Mesendoderm (in vitro differentiated cells): ENCODE data around the gene PECR.
A peak's percentile ranks its signal among the peaks of the same experiment; 100 is the strongest.

Experiments
- DNase-seq: peaks from one replicate; pipeline ENCODE4 v3.0.0; 2013
- H2AK5ac ChIP-seq: 2 replicates; pipeline ENCODE4 v1.6.1; 2013; ENCODE audit warnings: low read length, inconsistent platforms
- H2BK120ac ChIP-seq: 2 replicates; pipeline ENCODE4 v1.6.1; 2013; ENCODE audit warnings: low read depth, mild to moderate bottlenecking, low read length, moderate library complexity, mixed read lengths
- H2BK15ac ChIP-seq: replicated peaks from 2 replicates; pipeline ENCODE4 v1.6.1; 2013; ENCODE audit warnings: low read depth, mild to moderate bottlenecking, moderate library complexity
- H2BK5ac ChIP-seq: 2 replicates; pipeline ENCODE4 v1.6.1; 2013; ENCODE audit warnings: low read length, inconsistent platforms
- H3K18ac ChIP-seq: 2 replicates; pipeline ENCODE4 v1.6.1; 2013; ENCODE audit warnings: mild to moderate bottlenecking, low read length, mixed read lengths
- H3K23ac ChIP-seq: one replicate; pipeline ENCODE4 v1.6.1; 2013; ENCODE audit warnings: low read length
- H3K27ac ChIP-seq: 2 replicates; pipeline ENCODE4 v1.5.1; 2013; ENCODE audit warnings: low read depth, mild to moderate bottlenecking, inconsistent platforms, low read length, moderate library complexity
- H3K27me3 ChIP-seq: 2 replicates; pipeline ENCODE4 v1.6.1; 2013; ENCODE audit warnings: low read length, control low read depth, mild to moderate bottlenecking, inconsistent platforms; ENCODE audit not compliant: insufficient read depth, poor library complexity
- H3K36me3 ChIP-seq: 2 replicates; pipeline ENCODE4 v1.6.1; 2013; ENCODE audit warnings: low read length, inconsistent platforms; ENCODE audit not compliant: control insufficient read depth, insufficient read depth
- H3K4ac ChIP-seq: one replicate; pipeline ENCODE4 v1.6.1; 2013; ENCODE audit warnings: low read depth, mild to moderate bottlenecking, low read length, moderate library complexity
- H3K4me1 ChIP-seq: 2 replicates; pipeline ENCODE4 v1.6.1; 2013; ENCODE audit warnings: low read depth, low read length, inconsistent platforms; ENCODE audit not compliant: control insufficient read depth
- H3K4me2 ChIP-seq: 2 replicates; pipeline ENCODE4 v1.6.1; 2013; ENCODE audit warnings: low read length
- H3K4me3 ChIP-seq: 2 replicates; pipeline ENCODE4 v1.5.1; 2013; ENCODE audit warnings: mild to moderate bottlenecking, low read length
- H3K56ac ChIP-seq: one replicate; pipeline ENCODE4 v1.6.1; 2013; ENCODE audit warnings: low read length
- H3K79me1 ChIP-seq: 2 replicates; pipeline ENCODE4 v1.6.1; 2013; ENCODE audit warnings: low read length, inconsistent platforms
- H3K79me2 ChIP-seq: 2 replicates; pipeline ENCODE4 v1.6.1; 2013; ENCODE audit warnings: mild to moderate bottlenecking, low read length; ENCODE audit not compliant: control insufficient read depth, insufficient read depth
- H3K9ac ChIP-seq: 2 replicates; pipeline ENCODE4 v1.6.1; 2013; ENCODE audit warnings: low read length, inconsistent platforms
- H4K5ac ChIP-seq: one replicate; pipeline ENCODE4 v1.6.1; 2013; ENCODE audit warnings: low read length
- H4K8ac ChIP-seq: one replicate; pipeline ENCODE4 v1.6.1; 2013; ENCODE audit warnings: low read depth, mild to moderate bottlenecking, control low read depth, low read length, moderate library complexity
- WGBS: extraction: QIAGEN DNeasy Blood & Tissue Kit; methylation state at CpG from one replicate; pipeline ENCODE4 v1.1.7; 2013; ENCODE audit warnings: low lambda C conversion rate, missing lambda C conversion rate; ENCODE audit not compliant: insufficient coverage; ENCODE audit errors: extremely low coverage; 5-methylcytosine and 5-hydroxymethylcytosine counted together

PECR gene

DNA sequence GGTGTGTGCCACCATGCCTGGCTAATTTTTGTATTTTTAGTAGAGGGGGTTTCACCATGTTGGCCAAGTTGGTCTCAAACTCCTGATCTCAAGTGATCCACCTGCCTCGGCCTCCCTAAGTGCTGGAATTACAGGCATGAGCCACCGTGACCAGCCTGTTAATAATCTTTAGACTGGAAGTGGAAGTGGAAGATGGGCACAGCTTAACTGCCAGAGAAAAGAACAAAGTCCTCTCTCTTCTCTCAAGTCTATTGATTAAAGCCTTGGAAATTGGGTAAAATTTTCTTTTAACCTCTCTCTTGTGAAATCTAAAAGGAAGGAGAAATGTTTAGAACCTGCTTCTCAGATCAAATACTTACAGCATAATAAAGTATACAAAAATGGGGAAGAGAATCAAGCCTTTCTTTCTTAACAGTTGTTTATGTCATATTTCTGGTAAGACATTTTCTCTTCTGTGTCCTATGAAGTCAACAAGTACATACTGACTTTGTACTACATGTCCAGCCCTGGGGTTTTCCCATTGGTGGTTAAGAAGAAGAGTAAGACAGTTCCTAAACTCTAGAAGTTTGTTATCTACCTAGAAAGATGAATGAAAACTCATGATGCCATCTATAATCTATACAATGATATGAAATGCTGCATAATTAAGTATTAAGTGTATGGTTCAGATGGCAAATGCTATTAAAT lies 4.7 kb upstream of the PECR start:
- no peak overlapping the region for H3K4me2 ChIP-seq
- H3K36me3 ChIP-seq: no peaks in the 10 kb centered on the region
- no peak overlapping the region for H4K8ac ChIP-seq
- H3K79me1 ChIP-seq: no peaks in the 10 kb centered on the region
- no peak overlapping the region for H3K27ac ChIP-seq
- no peak overlapping the region for H2BK120ac ChIP-seq
- no peak overlapping the region for H3K23ac ChIP-seq
- H3K56ac ChIP-seq: no peak overlapping the region
- DNase-seq: no peak
- no peak overlapping the region for H4K5ac ChIP-seq
- no peak overlapping the region for H3K9ac ChIP-seq
- no peak overlapping the region for H2BK5ac ChIP-seq
- H3K18ac ChIP-seq: no peak overlapping the region
- peaks cover 11% of the 10 kb centered on the region for H3K4me1 ChIP-seq
- H3K4ac ChIP-seq: no peak overlapping the region
- no peak overlapping the region for H3K4me3 ChIP-seq
- H3K79me2 ChIP-seq: no peaks in the 10 kb centered on the region
- no peaks in the 10 kb centered on the region for H3K27me3 ChIP-seq
- no CpG with 5 or more reads among the region's 2 CpGs for WGBS
- H2BK15ac ChIP-seq: no peak overlapping the region
- H2AK5ac ChIP-seq: no peak overlapping the region

DNA sequence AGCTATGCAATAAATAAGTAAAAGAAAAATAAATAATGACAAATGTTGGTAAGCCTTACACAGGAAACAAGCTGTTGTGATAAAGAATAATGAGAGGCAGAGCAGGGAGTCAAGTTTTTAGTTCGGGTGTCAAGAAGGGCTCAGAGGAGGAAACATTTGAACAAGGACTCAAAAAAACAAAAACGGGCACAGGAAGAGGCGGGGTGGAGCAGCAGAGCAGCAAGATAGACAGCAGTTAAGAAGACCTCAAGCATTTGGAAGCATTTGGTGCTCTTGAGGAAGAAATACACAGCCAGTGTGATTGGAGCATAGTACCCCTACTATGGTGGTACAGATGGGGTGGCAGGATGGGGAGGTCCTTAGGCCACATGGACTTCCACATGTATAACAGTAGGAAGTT lies 2.9 kb upstream of the PECR start:
- H3K79me1 ChIP-seq: peaks cover 1% of the 10 kb centered on the region
- H2BK15ac ChIP-seq: no peak overlapping the region
- no peak overlapping the region for H3K27ac ChIP-seq
- H3K4ac ChIP-seq: no peak overlapping the region
- H3K4me1 ChIP-seq: peaks cover 11% of the 10 kb centered on the region
- no peak for DNase-seq
- no peak overlapping the region for H4K5ac ChIP-seq
- H2BK120ac ChIP-seq: no peak overlapping the region
- no peaks in the 10 kb centered on the region for H3K36me3 ChIP-seq
- H3K4me3 ChIP-seq: no peak overlapping the region
- H3K23ac ChIP-seq: no peak overlapping the region
- no peak overlapping the region for H3K9ac ChIP-seq
- H3K27me3 ChIP-seq: no peaks in the 10 kb centered on the region
- peak overlapping the region; percentile 61 for H3K56ac ChIP-seq
- no CpG with 5 or more reads among the region's 3 CpGs for WGBS
- H3K18ac ChIP-seq: no peak overlapping the region
- no peak overlapping the region for H3K4me2 ChIP-seq
- no peaks in the 10 kb centered on the region for H3K79me2 ChIP-seq
- H2BK5ac ChIP-seq: no peak overlapping the region
- no peak overlapping the region for H2AK5ac ChIP-seq
- no peak overlapping the region for H4K8ac ChIP-seq

DNA sequence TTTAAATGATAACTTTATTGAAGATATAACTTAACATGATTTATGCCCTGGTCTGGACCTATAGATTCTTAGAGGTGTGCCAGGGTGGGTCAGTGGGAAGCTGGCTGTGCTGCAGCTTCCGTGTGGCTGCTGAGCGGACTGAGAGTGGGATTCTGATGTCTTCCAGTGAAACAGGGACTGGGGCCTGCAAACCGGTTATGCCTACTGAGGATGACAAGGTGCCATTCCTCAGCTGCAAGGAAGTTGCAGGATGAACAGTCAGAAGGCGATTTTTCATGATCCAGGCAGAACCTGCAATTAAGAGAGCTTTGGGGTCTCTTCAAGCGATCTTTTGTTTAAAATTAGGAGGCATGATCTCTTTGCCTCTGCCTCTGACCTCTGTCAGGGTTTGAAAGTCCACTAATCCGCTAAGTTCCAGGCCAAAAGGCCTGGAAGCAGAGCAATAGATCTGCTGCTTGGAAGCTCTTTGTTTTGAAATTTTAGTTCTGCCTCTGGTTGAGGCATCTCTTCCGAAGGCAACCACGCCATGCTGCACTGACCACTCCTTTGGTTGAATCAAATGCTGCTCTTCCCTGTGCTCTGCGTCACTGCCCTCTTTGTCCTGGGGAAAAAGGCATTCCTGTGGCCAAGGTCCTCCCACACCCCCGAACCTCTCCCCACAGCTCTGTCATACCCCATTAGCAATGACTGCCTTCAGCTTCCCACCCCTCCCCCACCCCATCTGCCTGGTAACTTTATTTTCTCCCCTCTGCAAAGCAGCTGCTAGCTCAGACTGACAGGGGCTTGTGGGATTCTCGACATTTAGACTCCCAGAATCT lies 2.1 kb upstream of the PECR start:
- H3K18ac ChIP-seq: no peak overlapping the region
- no peak overlapping the region for H4K5ac ChIP-seq
- H3K27me3 ChIP-seq: no peaks in the 10 kb centered on the region
- no CpG with 5 or more reads among the region's 11 CpGs for WGBS
- H3K23ac ChIP-seq: no peak overlapping the region
- H3K4me1 ChIP-seq: peaks cover 11% of the 10 kb centered on the region
- H3K56ac ChIP-seq: peak overlapping the region; percentile 82
- no peak overlapping the region for H2BK120ac ChIP-seq
- no peaks in the 10 kb centered on the region for H3K79me2 ChIP-seq
- peak; percentile 68 for DNase-seq
- H2BK15ac ChIP-seq: no peak overlapping the region
- no peak overlapping the region for H3K4me2 ChIP-seq
- H3K79me1 ChIP-seq: peaks cover 1% of the 10 kb centered on the region
- H3K4ac ChIP-seq: no peak overlapping the region
- peak overlapping the region; percentile 38 for H3K9ac ChIP-seq
- no peaks in the 10 kb centered on the region for H3K36me3 ChIP-seq
- H3K27ac ChIP-seq: peak overlapping the region; percentile 5
- H4K8ac ChIP-seq: no peak overlapping the region
- no peak overlapping the region for H2AK5ac ChIP-seq
- H2BK5ac ChIP-seq: no peak overlapping the region
- H3K4me3 ChIP-seq: no peak overlapping the region

DNA sequence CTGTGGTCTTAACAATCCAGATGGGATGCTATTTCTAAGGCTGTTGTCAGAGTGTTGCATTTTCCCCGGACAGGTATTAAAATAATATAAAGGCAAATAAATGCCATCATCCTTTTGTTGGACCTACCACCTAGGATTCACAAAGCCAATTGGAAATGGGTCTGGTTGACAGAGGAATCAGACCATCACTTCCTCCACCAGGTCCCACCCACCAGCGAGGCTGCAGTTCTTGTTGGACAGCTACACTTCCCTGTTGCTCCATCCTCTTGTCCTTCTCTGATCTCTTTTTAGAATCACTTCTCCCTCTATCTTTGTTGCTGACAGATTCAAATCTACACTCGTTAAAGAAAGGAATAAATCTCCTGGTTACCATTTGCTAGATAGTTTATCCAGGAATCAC lies 1.2 kb upstream of the PECR start:
- no peak overlapping the region for H3K18ac ChIP-seq
- peaks cover 11% of the 10 kb centered on the region for H3K4me1 ChIP-seq
- peak; percentile 42 for DNase-seq
- H4K8ac ChIP-seq: no peak overlapping the region
- H3K27ac ChIP-seq: no peak overlapping the region
- H2BK5ac ChIP-seq: no peak overlapping the region
- no peak overlapping the region for H3K4me3 ChIP-seq
- H3K27me3 ChIP-seq: no peaks in the 10 kb centered on the region
- no peak overlapping the region for H3K56ac ChIP-seq
- H2AK5ac ChIP-seq: no peak overlapping the region
- no CpG with 5 or more reads among the region's 3 CpGs for WGBS
- H3K23ac ChIP-seq: no peak overlapping the region
- no peak overlapping the region for H3K9ac ChIP-seq
- peaks cover 1% of the 10 kb centered on the region for H3K79me1 ChIP-seq
- H2BK15ac ChIP-seq: no peak overlapping the region
- H3K79me2 ChIP-seq: no peaks in the 10 kb centered on the region
- no peak overlapping the region for H2BK120ac ChIP-seq
- H4K5ac ChIP-seq: no peak overlapping the region
- no peaks in the 10 kb centered on the region for H3K36me3 ChIP-seq
- H3K4me2 ChIP-seq: no peak overlapping the region
- H3K4ac ChIP-seq: no peak overlapping the region

DNA sequence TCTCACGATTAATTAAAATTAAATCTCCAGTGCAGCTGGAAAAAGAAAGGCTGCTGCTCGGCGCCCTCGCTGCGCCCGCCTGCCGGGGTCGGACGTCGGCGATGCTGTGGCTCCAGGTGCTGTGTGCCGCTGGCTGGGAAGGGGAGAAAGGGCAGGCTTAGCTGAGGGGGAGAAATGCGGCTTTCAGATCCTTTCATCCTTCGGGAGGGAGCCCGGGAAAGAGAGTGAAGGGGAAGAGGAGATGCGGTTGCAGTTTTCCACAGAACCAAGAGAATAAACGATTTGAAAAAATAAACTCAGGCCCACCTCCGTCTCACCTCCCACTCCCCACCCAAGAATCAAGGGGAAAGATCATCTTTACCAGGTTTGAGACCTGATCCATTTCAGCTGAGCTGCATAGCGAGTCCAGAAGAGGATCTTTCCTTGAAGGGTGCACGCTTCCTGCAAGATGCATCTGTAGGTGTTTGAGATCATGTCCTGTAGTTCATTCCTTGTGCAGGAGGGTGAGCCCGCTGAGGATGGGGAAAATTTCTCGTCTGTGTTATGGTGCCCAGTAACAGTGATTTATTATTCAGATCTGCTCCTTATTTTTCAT lies 605 bp upstream of the PECR start:
- peak overlapping the region; percentile 79 for H3K4me2 ChIP-seq
- H2AK5ac ChIP-seq: no peak overlapping the region
- no peak overlapping the region for H2BK5ac ChIP-seq
- peak overlapping the region; percentile 81 for H3K56ac ChIP-seq
- no peak overlapping the region for H4K5ac ChIP-seq
- peak; percentile 44 for DNase-seq
- no peak overlapping the region for H3K23ac ChIP-seq
- H3K79me1 ChIP-seq: peaks cover 1% of the 10 kb centered on the region
- H3K9ac ChIP-seq: peak overlapping the region; percentile 62
- no peak overlapping the region for H2BK120ac ChIP-seq
- H4K8ac ChIP-seq: no peak overlapping the region
- H3K79me2 ChIP-seq: no peaks in the 10 kb centered on the region
- no peaks in the 10 kb centered on the region for H3K27me3 ChIP-seq
- no CpG with 5 or more reads among the region's 22 CpGs for WGBS
- peak overlapping the region; percentile 65 for H3K4ac ChIP-seq
- no peak overlapping the region for H2BK15ac ChIP-seq
- H3K18ac ChIP-seq: peak overlapping the region; percentile 15
- peak overlapping the region; percentile 82 for H3K4me3 ChIP-seq
- H3K4me1 ChIP-seq: peaks cover 11% of the 10 kb centered on the region
- no peak overlapping the region for H3K27ac ChIP-seq
- no peaks in the 10 kb centered on the region for H3K36me3 ChIP-seq
